ENCODE measurements around the gene SNAPC4. TPM values are rescaled to one million over a fixed set of nuclear protein-coding genes. Genes with fewer than 3 reads are reported as not detected.

SNAPC4 gene
- total and polyA plus RNA-seq, 9 of the 15 experiments (the other 6 are each of a cell fraction or from before 2014, with no cell fraction given): 0.21 to 21.8 (median 8.8) TPM

DNA sequence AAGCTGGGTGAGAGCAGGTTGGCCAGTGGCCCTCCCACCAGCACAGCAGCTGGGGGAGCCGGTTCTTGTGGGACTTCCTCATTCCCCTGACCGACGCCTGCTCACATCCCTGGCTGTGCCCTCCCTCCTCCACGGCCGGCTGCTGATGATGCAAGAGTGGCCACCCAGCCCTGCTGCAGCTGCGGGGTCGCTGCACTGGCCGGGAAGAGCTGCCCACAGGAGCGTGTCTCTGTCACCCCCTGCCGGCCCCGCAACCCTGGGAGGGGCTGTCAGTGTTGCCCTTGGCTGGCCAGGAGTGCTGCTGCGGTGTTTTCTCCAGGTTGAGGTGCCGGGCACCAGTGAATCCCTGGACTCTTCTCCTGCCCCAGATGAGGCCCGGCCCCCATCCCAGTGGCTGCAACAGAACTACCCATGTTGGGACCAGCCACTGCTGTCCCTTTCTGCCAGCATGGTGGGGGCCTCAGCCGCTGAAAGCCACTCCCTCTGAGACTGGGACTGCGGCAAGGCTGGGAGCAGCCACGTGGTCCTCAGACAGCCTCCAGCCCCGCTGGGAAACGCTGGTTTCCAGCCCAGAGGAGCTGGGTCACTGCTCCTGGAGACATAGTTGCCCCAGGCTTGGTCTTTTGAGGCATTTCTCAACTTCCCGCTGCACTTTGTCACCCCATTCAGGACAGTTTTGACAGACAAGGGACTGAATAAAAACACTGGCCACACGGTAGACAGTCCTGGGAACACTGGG lies 27.2 kb downstream of the SNAPC4 start (continued):
- TF ChIP-seq, protein P1, sequence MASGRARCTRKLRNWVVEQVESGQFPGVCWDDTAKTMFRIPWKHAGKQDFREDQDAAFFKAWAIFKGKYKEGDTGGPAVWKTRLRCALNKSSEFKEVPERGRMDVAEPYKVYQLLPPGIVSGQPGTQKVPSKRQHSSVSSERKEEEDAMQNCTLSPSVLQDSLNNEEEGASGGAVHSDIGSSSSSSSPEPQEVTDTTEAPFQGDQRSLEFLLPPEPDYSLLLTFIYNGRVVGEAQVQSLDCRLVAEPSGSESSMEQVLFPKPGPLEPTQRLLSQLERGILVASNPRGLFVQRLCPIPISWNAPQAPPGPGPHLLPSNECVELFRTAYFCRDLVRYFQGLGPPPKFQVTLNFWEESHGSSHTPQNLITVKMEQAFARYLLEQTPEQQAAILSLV (tag; IDR thresholded peaks at IDR 0.05): peak; percentile 71; the same call in 1 of the 2 replicates
- TF ChIP-seq, protein P2, sequence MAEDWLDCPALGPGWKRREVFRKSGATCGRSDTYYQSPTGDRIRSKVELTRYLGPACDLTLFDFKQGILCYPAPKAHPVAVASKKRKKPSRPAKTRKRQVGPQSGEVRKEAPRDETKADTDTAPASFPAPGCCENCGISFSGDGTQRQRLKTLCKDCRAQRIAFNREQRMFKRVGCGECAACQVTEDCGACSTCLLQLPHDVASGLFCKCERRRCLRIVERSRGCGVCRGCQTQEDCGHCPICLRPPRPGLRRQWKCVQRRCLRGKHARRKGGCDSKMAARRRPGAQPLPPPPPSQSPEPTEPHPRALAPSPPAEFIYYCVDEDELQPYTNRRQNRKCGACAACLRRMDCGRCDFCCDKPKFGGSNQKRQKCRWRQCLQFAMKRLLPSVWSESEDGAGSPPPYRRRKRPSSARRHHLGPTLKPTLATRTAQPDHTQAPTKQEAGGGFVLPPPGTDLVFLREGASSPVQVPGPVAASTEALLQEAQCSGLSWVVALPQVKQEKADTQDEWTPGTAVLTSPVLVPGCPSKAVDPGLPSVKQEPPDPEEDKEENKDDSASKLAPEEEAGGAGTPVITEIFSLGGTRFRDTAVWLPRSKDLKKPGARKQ (CRISPR knock-in tag; IDR thresholded peaks at IDR 0.05): no peak
- TF ChIP-seq CUX1 (CRISPR knock-in tag; IDR thresholded peaks at IDR 0.05): no peak
- TF ChIP-seq SMC3 (conservative IDR thresholded peaks at IDR 0.05; ENCODE audit: insufficient read depth, low read depth, low read length): no peak
- TF ChIP-seq HDAC2 (IDR thresholded peaks at IDR 0.05): peak; percentile 67
- TF ChIP-seq, protein P3, sequence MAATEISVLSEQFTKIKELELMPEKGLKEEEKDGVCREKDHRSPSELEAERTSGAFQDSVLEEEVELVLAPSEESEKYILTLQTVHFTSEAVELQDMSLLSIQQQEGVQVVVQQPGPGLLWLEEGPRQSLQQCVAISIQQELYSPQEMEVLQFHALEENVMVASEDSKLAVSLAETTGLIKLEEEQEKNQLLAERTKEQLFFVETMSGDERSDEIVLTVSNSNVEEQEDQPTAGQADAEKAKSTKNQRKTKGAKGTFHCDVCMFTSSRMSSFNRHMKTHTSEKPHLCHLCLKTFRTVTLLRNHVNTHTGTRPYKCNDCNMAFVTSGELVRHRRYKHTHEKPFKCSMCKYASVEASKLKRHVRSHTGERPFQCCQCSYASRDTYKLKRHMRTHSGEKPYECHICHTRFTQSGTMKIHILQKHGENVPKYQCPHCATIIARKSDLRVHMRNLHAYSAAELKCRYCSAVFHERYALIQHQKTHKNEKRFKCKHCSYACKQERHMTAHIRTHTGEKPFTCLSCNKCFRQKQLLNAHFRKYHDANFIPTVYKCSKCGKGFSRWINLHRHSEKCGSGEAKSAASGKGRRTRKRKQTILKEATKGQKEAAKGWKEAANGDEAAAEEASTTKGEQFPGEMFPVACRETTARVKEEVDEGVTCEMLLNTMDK (IDR thresholded peaks at IDR 0.05; ENCODE audit: borderline replicate concordance, insufficient read depth, low read depth, low read length, poor library complexity, severe bottlenecking): no peak
- TF ChIP-seq, protein P4, sequence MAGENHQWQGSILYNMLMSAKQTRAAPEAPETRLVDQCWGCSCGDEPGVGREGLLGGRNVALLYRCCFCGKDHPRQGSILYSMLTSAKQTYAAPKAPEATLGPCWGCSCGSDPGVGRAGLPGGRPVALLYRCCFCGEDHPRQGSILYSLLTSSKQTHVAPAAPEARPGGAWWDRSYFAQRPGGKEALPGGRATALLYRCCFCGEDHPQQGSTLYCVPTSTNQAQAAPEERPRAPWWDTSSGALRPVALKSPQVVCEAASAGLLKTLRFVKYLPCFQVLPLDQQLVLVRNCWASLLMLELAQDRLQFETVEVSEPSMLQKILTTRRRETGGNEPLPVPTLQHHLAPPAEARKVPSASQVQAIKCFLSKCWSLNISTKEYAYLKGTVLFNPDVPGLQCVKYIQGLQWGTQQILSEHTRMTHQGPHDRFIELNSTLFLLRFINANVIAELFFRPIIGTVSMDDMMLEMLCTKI (IDR thresholded peaks at IDR 0.05; ENCODE audit: partially characterized antibody): no peak
- no peak for TF ChIP-seq XRCC3 (IDR thresholded peaks at IDR 0.05)
- no peak for TF ChIP-seq ZNF174 (CRISPR knock-in tag; IDR thresholded peaks at IDR 0.05)
- TF ChIP-seq CREM (IDR thresholded peaks at IDR 0.05; ENCODE audit: low read depth): peak; percentile 65
- TF ChIP-seq POLR3A (IDR thresholded peaks at IDR 0.05; ENCODE audit: borderline replicate concordance, extremely low read depth, insufficient read depth, insufficient read length): no peak
- no peak for TF ChIP-seq ARNT (IDR thresholded peaks at IDR 0.05)
- peak; percentile 33 for TF ChIP-seq ZNF395 (CRISPR knock-in tag; IDR thresholded peaks at IDR 0.05)
